GM21619 (cell line): ENCODE measurements around the gene EMC8.
"Not testable (repeated sequence)": the region's sequence is repeated elsewhere in the genome, so short reads cannot be mapped to it uniquely, and the experiment has no call there.

Experiments
- ATAC-seq: cut with Tn5 transposase; IDR thresholded peaks from one replicate; pipeline ENCODE4 v1.9.1; 2021; ENCODE audit not compliant: unreplicated experiment

Gene EMC8

DNA sequence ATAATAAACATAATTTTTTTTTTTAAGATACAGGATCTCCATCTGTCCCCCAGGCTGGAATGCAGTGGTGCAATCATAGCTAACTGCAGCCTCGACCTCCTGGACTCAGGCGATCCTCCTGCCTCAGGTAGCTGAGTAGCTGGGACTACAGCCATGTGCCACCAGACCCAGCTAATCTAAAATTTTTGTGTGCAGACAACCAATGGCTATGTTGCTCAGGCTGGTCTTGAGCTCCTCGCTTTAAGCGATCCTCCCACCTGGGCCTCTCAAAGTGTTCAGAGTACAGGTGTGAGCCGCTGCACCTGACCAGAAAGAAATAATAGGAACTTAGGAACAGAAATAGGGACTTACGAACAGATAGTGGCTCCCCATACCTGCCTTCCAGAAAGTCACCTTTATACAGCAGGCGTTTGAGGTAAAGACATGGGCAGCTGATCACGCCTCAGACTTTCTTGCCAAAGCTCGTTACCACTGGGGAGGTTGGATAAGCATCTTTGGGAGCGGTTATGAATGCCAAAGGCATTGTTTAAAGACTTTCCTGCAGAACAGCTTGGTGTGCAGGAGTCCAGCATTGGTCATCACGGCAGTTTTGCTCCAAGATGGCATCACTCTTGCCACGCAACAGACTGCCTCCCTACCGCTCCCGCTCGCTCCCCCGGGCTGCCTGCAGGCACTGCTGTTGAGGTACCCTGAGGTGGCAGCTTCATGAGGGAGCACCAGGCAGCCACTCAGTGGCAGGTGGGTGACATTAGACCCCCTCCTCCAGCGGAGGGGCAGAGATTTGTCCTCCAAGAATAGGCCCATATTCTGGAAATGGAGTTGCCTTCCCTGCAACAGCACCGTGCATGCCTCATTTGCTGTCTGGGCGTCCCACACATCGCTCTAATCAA lies 13.7 kb upstream of the EMC8 start:
- no peak for ATAC-seq

DNA sequence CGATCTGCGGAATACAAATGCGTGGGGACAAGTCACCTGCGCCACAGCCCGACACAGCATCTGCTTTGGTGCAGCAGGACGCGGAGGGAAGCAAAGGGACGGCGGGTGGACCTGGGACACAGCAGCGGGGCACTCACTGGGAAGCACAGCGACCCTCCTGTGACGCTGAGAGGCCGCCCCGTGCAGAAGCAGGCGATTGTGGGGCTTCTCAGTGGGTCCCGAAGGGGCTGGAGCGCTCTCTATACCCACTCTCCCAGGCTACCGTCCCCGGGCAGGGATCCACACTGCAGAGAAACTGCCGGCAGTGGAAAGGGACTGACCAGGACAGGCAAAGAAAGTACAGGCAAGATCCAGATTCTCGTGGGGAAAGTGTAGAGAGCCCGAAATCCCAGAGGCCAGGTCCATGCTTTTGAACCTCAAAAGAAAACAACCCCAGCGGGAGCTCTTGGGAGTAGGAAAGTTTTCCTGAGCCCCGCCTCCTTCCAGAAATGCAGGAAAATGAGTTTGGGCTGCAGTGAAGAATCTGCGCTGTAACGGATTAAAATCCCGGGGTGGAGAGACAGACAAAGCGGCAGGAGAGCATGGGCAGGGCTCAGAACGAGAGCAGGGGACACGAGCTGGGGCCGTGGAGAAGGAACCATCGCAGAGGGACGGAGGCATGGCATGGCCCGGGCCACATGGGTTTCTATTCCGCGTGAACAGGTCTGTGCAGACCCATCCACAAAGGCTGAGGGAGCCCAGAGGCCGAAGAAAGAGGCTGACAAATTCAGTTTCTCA lies 12.9 kb upstream of the EMC8 start:
- ATAC-seq, result no peak

DNA sequence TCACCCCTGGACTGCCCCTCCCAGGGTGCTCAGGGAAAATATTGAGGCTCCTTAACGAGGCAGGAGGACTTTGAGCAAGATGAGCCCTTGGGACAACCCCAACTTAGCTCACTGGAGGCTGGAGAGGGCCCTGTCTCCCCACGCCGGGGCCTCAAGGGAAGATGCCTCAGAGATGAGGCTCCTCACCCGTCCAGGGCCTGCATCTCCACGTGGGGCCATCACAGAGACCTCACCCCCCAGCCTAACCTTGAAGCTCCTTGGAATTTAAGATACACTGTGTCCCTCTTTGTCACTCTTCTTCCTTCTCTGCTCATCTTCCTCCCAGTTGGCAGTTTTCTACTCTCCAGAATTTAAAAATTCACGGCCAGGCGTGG lies 11.4 kb upstream of the EMC8 start:
- ATAC-seq, result no peak

DNA sequence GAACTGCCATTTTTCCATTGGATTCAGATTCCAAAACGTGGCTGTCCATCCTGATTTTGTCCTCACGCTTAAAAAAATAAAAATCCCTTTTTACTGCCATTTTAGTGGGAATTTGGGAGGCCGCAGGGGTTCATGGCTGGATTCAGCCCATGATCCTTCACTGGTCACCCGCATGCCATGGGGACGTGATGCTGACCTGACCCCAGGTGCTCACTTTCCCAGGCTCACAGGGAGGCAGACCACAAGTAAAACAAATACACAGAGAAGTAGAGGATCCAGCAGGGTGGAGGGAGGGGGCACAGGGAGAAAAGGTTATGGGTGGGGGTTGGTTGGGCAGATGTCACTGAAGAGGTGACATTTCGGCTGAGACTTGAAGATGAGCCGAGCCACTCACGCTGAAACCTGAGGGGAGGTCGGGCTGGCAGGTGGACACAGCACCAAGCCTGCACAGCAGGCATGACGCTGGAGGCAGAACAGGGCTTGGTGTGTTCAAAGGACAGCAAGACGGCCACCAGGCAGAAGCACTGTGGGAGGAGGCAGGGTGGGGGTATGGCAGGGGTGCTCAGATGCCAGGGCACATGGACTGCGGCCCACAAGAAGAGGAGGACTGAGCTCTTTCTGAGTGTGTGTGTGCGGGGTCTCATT lies 10.9 kb upstream of the EMC8 start:
- no peak for ATAC-seq

DNA sequence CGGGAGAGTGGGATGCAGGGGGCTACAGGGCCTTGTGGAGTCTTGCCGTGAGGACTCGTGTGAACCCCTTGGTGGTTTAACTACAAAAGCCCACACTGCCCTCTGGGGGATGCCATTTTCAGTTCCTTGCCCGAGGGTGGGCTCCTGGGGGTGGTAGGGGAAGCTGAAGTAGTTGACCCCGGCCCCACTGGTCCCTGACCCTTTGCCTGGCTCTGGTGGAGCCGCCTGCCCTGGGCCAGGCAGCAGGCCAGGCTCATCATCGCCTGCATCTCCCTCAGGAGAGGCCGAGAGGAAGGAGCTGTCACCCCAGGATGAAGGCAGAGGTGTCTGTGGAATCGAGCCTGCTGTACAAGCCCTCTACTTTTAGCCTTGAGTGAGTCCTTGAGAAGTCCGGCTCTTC lies 10.3 kb upstream of the EMC8 start:
- no peak for ATAC-seq

DNA sequence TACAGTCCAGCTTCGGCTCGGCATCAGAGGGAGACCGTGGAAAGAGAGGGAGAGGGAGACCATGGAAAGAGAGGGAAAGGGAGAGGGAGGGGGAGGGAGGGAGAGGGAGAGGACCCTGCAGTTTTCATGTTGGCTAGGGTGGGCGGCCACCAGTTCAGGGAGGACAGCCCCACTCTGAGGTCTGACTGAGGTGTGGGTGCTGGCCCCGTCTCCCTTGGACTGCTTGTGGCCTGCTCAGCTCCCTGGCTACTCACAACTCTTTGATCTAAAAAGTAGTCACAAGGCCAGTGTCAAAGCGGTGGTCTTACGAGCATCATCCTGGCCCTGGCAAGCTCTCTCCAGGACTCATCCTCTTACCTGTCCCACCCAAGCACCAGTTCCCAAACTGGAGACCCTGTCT lies 9.6 kb upstream of the EMC8 start:
- no peak for ATAC-seq

DNA sequence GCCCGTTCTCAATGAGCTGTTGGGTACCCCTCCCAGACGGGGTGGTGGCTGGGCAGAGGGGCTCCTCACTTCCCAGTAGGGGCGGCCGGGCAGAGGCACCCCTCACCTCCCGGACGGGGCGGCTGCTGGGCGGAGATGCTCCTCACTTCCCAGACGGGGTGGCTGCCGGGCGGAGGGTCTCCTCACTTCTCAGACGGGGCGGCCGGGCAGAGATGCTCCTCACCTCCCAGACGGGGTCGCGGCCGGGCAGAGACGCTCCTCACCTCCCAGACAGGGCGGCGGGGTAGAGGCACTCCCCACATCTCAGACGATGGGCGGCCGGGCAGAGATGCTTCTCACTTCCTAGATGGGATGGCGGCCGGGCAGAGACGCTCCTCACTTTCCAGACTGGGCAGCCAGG lies 8.8 kb upstream of the EMC8 start:
- ATAC-seq, result not testable (repeated sequence)

DNA sequence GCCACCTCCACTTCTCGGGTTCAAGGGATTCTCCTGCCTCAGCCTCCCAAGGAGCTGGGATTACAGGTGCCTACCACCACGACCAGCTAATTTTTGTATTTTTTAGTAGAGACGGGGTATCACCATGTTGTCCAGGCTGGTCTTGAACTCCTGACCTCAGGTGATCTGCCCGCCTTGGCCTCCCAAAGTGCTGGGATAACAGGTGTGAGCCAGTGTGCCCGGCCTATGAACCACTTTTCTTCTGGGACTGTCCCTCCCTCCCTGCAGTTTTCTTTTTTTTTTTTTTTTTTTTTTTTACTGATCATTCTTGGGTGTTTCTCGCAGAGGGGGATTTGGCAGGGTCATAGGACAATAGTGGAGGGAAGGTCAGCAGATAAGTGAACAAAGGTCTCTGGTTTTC lies 8.0 kb upstream of the EMC8 start:
- not testable (repeated sequence) for ATAC-seq

DNA sequence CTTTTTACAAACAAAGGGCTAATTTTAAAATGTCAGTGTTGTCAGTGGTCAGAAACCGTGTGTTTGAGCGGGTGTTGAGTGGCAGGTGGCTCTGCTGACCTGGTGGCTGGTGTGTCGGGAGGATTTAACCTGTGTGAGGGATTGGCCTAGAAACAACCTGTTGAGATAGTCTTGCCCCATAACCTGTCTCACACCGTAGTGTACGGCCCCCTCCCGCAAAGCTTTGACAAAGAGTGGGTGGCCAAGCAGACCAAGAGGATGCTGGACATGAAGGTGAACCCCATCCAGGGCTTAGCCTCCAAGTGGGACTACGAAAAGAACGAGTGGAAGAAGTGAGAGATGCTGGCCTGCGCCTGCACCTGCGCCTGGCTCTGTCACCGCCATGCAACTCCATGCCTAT lies 7.2 kb upstream of the EMC8 start:
- ATAC-seq, result no peak

DNA sequence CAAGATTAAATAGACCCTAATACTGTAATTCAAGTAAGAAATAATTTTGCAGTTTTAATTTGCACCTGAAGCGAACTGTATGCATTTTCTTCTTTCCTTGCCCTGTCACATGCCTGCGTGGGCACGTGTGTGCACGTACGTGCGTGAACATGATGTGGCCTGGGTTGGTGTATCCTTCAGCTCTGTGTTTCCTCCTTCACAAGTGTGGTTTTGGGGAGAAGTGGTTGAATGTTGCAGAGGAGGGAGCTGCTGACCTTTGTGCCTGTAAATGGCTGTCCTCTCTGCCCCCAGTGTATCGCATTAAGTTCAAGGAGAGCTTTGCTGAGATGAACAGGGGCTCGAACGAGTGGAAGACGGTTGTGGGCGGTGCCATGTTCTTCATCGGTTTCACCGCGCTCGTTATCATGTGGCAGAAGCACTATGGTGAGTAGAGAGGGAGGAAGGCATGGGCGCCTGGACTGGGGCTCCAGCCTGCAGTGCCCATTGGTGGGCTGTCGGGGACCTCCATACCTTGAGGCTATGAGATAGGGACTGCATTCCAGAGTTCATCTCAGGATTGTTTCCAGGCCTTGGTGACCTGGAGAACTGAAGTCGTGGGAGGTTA lies 6.2 kb upstream of the EMC8 start:
- ATAC-seq, result no peak

DNA sequence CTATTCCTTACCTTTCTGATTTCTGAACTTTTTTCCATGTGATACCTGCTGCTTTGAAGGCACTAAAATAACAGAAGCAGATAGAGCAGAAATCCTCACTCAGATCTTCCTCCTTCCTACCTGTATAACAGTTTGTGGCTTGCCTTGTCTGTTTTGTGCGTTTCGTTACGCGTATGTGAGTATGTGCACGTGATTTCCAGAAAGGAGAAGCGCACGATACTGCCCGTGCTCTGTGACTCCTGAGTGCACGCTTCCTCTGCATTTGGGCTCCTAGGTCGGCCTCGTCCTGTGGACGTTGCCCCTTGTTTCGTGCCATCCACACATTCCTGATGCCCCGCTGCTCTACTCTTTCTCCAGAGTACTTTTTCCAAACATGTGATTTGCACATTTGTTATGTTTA lies 4.2 kb upstream of the EMC8 start:
- ATAC-seq, result no peak

DNA sequence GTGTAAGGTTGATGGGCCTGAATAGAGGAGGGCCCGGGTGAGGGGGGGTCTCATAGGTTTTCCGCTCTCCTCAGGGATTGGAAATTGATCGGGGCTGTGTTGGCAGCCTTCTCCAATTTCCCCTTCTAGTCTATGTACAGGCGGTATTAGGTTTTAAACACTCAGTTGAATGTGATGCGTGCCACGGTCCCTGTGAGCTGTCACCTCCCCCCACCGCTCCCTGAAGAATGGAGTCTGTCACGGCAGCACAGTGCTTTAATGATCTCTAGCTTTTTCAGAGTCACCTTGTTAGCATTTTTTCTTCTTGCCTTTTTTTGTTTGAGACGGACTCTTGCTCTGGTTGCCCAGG lies 951 bp upstream of the EMC8 start:
- no peak for ATAC-seq

DNA sequence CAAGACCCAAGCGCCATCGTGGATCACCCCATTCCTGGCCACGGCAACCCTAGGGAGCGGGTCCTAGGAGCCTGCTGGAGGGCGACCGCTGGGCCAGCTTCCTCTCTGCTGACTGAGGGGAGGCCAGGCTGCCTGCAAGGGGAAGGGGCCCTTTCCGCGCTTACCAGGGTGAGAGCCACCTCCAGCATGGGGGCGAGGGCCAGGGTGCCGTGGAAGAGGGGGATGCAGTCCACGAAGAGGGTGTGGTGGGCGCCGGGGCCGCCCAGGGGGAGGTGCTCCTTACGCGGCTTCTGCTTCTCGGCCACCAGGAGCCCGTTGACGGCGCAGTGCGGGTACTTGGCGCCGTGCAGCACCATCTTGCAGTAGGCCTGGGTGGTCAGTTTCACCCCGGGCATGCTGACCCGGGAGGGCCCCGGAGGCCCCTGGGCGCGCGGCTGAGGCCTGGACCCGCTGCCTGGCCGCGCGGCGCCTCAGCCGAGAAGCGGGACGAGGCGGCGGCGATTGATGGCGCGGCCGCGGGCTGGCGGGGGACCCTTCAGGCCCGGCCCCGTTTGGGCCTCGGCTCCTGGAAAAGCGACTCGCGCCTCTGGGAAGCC lies 345 bp downstream of the EMC8 start:
- ATAC-seq, result peak; percentile 14

DNA sequence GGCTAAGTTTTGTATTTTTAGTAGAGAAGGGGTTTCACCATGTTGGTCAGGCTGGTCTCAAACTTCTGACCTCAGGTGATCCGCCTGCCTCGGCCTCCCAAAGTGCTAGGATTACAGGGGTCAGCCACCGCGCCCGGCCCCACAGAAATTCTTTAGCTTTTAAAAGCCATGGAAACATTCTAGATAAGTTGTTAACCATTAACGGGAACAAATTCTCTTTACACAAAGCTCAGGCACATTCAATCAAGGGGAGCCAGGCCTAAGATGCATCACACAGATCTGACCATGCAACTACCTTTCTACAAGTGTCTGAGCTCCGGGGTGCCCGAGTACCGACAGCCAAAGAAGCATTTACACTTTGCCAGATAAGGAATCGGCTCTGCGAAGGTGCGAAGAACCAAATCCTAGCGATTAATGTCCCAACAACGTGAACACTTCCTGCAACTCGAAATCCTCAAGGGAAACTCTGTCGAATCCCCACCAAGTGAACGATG lies 1.0 kb downstream of the EMC8 start:
- ATAC-seq, result no peak

DNA sequence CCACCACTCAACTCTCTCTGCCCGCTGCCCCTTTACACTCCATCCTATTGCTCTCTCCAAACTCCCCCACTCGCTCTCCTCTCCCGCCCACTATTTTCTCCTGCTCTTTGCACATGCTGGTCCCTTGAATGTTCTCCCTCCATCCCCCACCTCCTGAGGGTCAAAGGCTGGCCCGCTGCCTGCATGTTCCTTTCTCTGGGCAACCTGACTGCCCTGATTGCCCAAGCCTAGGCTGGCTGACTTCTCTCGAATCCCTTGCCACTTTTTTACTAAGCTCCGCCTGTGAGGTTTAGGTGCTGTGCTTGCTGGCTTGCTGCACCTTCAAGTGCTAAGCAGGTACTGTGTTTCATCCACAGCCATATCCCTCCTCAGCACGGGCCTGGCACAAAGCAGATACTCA lies 2.7 kb downstream of the EMC8 start:
- no peak for ATAC-seq

DNA sequence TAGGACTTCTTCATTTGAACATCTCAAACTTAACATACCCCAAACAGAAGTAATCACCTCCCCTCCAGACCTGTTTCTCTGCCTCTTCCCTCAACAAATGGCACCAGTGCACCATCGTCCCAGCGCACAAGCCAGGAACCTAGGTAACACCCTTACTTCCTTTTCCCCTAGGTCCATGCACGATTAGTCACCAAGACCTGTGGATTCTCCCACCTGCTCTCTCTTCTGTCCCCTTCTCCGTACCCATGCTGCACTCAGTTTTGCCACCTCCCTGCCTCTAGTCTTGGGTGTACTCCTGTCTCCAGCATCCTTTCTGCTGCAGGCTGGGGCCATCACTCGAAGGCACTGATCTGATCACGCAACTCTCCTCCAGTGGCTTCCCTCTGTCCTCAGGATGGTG lies 3.2 kb downstream of the EMC8 start:
- no peak for ATAC-seq

DNA sequence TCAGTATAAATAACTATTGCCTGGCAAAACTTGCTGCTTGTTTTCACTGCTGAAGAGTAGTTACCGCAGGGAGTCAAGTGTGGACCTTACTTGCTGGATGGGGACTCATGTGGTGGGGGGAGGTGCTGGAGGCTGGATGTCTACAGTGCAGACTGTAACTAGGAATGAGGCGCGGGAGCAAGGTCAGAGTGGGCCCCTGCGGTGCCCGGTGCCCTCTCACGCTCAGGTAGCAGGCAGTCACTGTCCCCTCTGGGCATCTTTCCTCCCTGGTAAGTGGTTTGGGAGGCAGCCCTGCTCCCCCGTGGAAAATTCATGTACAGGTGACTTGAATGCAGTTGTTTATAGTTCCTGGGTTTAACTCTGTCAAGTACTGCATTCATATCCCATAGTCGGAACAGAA lies 4.6 kb downstream of the EMC8 start:
- ATAC-seq, result no peak

DNA sequence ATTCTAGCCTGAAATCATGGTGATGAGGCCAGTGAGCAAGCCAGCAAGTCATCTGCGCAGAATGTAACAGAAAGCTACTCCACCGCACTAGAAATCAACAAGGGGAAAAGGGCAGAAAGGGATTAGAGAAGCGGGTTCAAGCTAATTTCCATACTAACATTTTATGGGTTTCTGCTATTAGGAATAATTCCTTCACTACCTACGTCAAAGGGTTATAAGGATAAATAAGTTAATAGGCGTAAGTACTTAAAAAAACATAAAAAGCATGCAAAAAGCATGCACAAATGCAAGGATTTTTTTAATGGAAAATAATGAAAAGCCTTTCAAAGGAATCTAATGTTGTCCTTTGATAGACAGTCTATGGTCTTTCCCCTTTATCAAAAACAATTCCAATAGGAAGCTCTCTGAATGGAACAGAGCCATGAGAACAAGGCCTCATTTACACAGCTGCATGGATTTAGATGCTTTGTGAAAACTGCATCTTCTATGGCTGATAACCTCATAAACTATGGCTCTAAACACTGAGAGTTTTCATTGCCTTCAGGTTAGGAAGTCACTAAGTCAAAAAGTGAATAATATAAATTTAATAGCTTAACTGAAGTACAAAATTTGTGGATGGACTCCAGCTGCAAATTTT lies 5.6 kb downstream of the EMC8 start:
- no peak for ATAC-seq

DNA sequence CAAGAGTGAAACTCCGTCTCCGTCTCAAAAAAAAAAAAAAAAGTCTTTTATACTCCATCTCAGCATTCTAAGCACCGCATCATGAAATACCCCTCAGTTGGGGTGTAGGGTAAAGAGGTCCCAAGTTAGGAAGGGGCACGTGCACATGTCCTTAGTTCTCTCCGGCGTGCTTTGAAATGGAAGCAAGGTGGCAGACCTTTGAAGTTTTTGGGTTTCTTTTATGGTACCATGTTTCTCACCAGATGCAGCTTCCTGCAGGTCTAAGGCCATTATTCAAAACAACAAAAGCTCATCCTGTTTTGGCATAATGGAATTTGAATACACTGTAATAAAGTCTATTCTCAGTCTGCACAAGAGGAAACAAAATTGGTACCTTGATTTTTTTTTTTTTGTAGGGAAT lies 9.6 kb downstream of the EMC8 start:
- ATAC-seq, result no peak

DNA sequence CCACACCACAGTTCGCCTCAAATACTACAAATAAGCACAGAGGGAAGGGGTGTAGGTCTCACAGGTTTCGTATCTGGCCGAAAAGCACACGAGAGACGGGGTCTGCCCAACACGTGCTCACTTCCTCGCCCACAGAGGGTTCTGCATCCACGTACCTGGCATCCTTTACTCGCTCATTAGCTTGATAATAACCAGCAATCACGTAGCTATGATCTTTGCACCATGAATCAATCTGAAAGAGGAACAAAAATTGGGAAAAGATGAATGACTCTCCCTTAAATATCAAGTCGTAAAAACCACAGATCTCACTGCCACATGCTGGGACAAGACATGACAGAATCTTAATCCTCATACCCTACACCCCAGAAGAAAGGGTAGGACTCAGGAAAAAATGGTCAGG lies 10.5 kb downstream of the EMC8 start:
- ATAC-seq, result no peak

DNA sequence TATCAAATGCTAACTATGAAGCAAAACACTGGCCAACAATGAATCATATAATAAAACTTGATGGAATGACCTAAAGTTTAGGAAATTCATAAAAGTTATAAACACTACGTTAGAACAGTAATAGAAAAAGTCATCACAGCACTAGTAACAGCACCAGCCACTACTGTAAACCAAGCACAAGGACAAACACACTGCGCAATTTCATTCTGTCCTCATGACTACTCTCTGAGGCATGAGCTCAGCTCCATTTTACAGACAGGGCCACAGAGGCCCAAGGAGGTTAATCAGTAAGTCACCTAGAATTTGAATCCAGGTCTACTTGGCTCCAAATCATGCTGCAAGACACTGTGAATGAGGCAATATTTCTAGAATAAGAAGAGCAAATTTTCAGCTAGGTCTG lies 13.4 kb downstream of the EMC8 start:
- no peak for ATAC-seq
